Endodermal cell (in vitro differentiated cells): Measurements from ENCODE around the gene CTU2. TPM values are rescaled to one million over a fixed set of nuclear protein-coding genes. Genes with fewer than 3 reads are reported as not detected.

Experiments used
- DNase-seq: peaks from one replicate; pipeline ENCODE4 v3.0.0-alpha.2; 2017
- H3K27ac ChIP-seq: 2 replicates; pipeline ENCODE4 v1.5.1; 2013; ENCODE audit warnings: mild to moderate bottlenecking, low read depth, low read length, moderate library complexity
- H3K27me3 ChIP-seq: 2 replicates; pipeline ENCODE4 v1.6.1; 2013; ENCODE audit warnings: mild to moderate bottlenecking, low read length, moderate library complexity; ENCODE audit not compliant: insufficient read depth, control insufficient read depth, poor library complexity, severe bottlenecking
- H3K36me3 ChIP-seq: 2 replicates; pipeline ENCODE4 v1.7.0; 2013; ENCODE audit warnings: mild to moderate bottlenecking, low read length, moderate library complexity; ENCODE audit not compliant: control insufficient read depth, insufficient read depth
- H3K4me1 ChIP-seq: one replicate; pipeline ENCODE4 v1.7.0; 2013; ENCODE audit warnings: low read length; ENCODE audit not compliant: control insufficient read depth, insufficient read depth
- H3K4me3 ChIP-seq: 2 replicates; pipeline ENCODE4 v1.5.1; 2013; ENCODE audit warnings: mild to moderate bottlenecking, low read length, moderate library complexity
- H3K9ac ChIP-seq: 2 replicates; pipeline ENCODE4 v1.6.1; 2013; ENCODE audit warnings: mild to moderate bottlenecking, low read length, moderate library complexity; ENCODE audit not compliant: poor library complexity, severe bottlenecking; ENCODE audit errors: extremely low read depth
- H3K9me3 ChIP-seq: 2 replicates; pipeline ENCODE4 v1.6.1; 2013; ENCODE audit warnings: mild to moderate bottlenecking, low read length, moderate library complexity; ENCODE audit not compliant: control insufficient read depth
- H3K27ac Mint-ChIP-seq: 2 replicates; pipeline ENCODE4 v1.8.0; 2020; ENCODE audit warnings: mixed read lengths
- H3K27me3 Mint-ChIP-seq: 2 replicates; pipeline ENCODE4 v1.8.0; 2021; ENCODE audit warnings: mild to moderate bottlenecking, mixed read lengths; ENCODE audit not compliant: insufficient read depth
- H3K36me3 Mint-ChIP-seq: 2 replicates; pipeline ENCODE4 v1.8.0; 2020; ENCODE audit warnings: low read depth, mixed read lengths
- H3K4me1 Mint-ChIP-seq: 2 replicates; pipeline ENCODE4 v1.8.0; 2020; ENCODE audit warnings: mixed read lengths
- H3K4me3 Mint-ChIP-seq: 2 replicates; pipeline ENCODE4 v1.8.0; 2020; ENCODE audit warnings: mild to moderate bottlenecking, moderate library complexity, mixed read lengths
- H3K9me3 Mint-ChIP-seq: 2 replicates; pipeline ENCODE4 v1.8.0; 2020; ENCODE audit warnings: mild to moderate bottlenecking, mixed read lengths
- CTCF ChIP-seq: fragments of 200-600 bp; sonication (generic); conservative IDR thresholded peaks from 2 replicates; pipeline ENCODE4 v1.5.0; 2021; ENCODE audit warnings: antibody characterized with exemption, mild to moderate bottlenecking
- WGBS, 2 experiments: methylation state at CpG; one replicate each; pipeline versions ENCODE4 v1.1.5 to v1.1.7; 2013; ENCODE audit warnings: missing lambda C conversion rate in 2 of 2, mixed read lengths in 1 of 2; ENCODE audit not compliant: insufficient coverage in 1 of 2, insufficient read length in 1 of 2; 5-methylcytosine and 5-hydroxymethylcytosine counted together
- total RNA-seq, 2 donors: library from RNA; stranded (reverse); fragmentation: NEBNext Ultra II Directional in 1 of 2; extraction: Animal tissue kit (Norgen Biotek cat#: 25700) in 1 of 2; gene quantifications; 2 replicates in 1 of 2; 3 replicates in 1 of 2; pipeline ENCODE4 v1.2.1, GENCODE V29; 2021

CTU2 gene
- total RNA-seq, 2 donors from 2014 or later: 16.7 to 24.3 TPM

- H3K36me3 ChIP-seq: peaks cover 8% of the 10 kb centered on the region
- H3K27me3 ChIP-seq: no peaks in the 10 kb centered on the region
- Mint-ChIP-seq H3K4me1 (no peaks in the 10 kb centered on the region), H3K27ac (no peak overlapping the region), H3K27me3 (no peaks in the 10 kb centered on the region), H3K4me3 (no peak overlapping the region), H3K36me3 (peaks cover 18% of the 10 kb centered on the region), H3K9me3 (peaks cover 2% of the 10 kb centered on the region)
- H3K9me3 ChIP-seq: no peaks in the 10 kb centered on the region
- H3K9ac ChIP-seq: no peak overlapping the region
- 34 to 39% methylated on average over 5 to 11 of the region's 11 CpGs for WGBS, 2 experiments
- peak; percentile 77 for TF ChIP-seq CTCF
- no peaks in the 10 kb centered on the region for H3K4me1 ChIP-seq
- H3K4me3 ChIP-seq: no peak overlapping the region
- peak; percentile 88 for DNase-seq
- H3K27ac ChIP-seq: no peak overlapping the region
These were observed 33.5 kb upstream of the CTU2 start for GRCh38 chr16:88672776-88673175.

- Histone ChIP-seq H3K27me3 (no peaks in the 10 kb centered on the region), H3K9ac (no peak overlapping the region), H3K4me3 (no peak overlapping the region), H3K4me1 (no peaks in the 10 kb centered on the region), H3K27ac (no peak overlapping the region), H3K36me3 (peaks cover 3% of the 10 kb centered on the region), H3K9me3 (no peaks in the 10 kb centered on the region)
- Mint-ChIP-seq H3K27ac (no peak overlapping the region), H3K4me1 (no peaks in the 10 kb centered on the region), H3K27me3 (no peaks in the 10 kb centered on the region), H3K9me3 (no peaks in the 10 kb centered on the region), H3K36me3 (peaks cover 12% of the 10 kb centered on the region), H3K4me3 (no peak overlapping the region)
- no peak for DNase-seq
- 95% methylated on average over 16 to 19 of the region's 19 CpGs for WGBS, 2 experiments
- no peak for TF ChIP-seq CTCF
These were observed 32.5 kb upstream of the CTU2 start for GRCh38 chr16:88673716-88674379.

DNA sequence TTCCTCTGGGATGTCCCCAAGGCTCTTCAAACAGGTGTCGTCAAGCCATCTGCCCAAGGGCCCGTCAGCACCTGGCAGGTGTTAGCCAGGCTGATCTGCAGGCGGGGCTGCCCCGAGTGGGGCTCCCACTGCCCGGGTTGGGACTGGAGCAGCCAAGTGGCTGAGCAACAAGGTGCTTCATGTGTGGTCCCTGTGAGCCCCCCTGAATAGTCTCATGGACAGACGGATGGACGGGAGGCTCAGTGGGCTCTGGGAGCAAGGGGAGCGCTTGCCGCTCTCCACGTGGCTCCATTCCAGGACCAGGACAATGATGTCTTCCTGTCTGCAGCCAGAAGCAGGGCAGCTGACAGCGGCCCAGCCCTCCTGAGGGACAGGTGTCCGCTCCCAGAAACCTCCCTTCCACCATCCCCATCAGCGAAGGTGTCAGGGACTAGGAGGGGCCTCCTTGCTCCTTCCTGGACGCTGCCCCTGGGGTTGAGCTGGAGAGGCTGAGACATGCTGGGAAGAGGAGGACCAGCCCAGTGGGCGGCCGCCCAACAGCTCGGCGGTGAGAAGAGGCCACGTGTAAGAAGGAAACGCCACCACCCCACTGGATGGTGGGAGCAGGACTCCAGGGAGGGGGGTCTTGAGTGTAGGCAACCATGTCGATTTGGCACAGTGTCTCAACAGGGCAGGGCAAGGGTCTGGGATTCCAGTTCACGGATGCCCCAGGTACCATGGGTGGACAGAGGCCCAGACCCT, 29.6 kb upstream of the CTU2 start:
- no peaks in the 10 kb centered on the region for H3K27me3 Mint-ChIP-seq
- H3K9me3 ChIP-seq: no peaks in the 10 kb centered on the region
- no peak overlapping the region for H3K4me3 Mint-ChIP-seq

More for the DNA sequence above, 29.6 kb upstream of the CTU2 start:
- H3K27ac Mint-ChIP-seq: no peak overlapping the region
- 94 to 96% methylated on average over 17 to 22 of the region's 22 CpGs for WGBS, 2 experiments
- no peak for TF ChIP-seq CTCF
- H3K4me1 Mint-ChIP-seq: no peaks in the 10 kb centered on the region
- no peaks in the 10 kb centered on the region for H3K27me3 ChIP-seq
- no peaks in the 10 kb centered on the region for H3K4me1 ChIP-seq
- H3K36me3 ChIP-seq: peaks cover 3% of the 10 kb centered on the region
- no peak overlapping the region for H3K27ac ChIP-seq
- no peak for DNase-seq
- peaks cover 10% of the 10 kb centered on the region for H3K36me3 Mint-ChIP-seq
- H3K9me3 Mint-ChIP-seq: no peaks in the 10 kb centered on the region
- H3K4me3 ChIP-seq: no peak overlapping the region
- no peak overlapping the region for H3K9ac ChIP-seq
